HepG2 (cell line): Measurements from ENCODE around the gene UBE2E1. TPM values are rescaled to one million over a fixed set of nuclear protein-coding genes. Genes with fewer than 3 reads are reported as not detected.
A peak's percentile ranks its signal among the peaks of the same experiment; 100 is the strongest.

ENCODE experiments used
- AGO1 ChIP-seq: fragments of 200-400 bp; formaldehyde crosslinking; IDR thresholded peaks from 2 replicates; pipeline ENCODE4 v1.6.1; 2017; ENCODE audit warnings: mild to moderate bottlenecking, low read depth, low read length, moderate library complexity; ENCODE audit not compliant: poor library complexity, severe bottlenecking
- BRF2 ChIP-seq: sonication (generic); formaldehyde crosslinking; IDR thresholded peaks from 2 replicates; pipeline ENCODE4 v1.8.1; 2022; ENCODE audit warnings: mild to moderate bottlenecking, missing genetic modification reagents
- KAT8 ChIP-seq: IDR thresholded peaks from 2 replicates; pipeline ENCODE4 v1.6.1; 2016; ENCODE audit warnings: missing genetic modification reagents, missing compliant biosample characterization
- LBX2 ChIP-seq: sonication (generic); formaldehyde crosslinking; IDR thresholded peaks from 2 replicates; pipeline ENCODE4 v1.5.0; 2020; ENCODE audit warnings: missing genetic modification reagents, mild to moderate bottlenecking, borderline replicate concordance
- MTA1 ChIP-seq: sonication (generic); formaldehyde crosslinking; IDR thresholded peaks from 2 replicates; pipeline ENCODE4 v1.4.0; 2020; ENCODE audit warnings: missing genetic modification reagents, mild to moderate bottlenecking, borderline replicate concordance
- PHF20 ChIP-seq: sonication (generic); formaldehyde crosslinking; IDR thresholded peaks from 2 replicates; pipeline ENCODE4 v1.5.0; 2020; ENCODE audit warnings: mild to moderate bottlenecking, missing genetic modification reagents
- PRDM4 ChIP-seq: sonication (generic); formaldehyde crosslinking; IDR thresholded peaks from 2 replicates; pipeline ENCODE4 v1.9.0; 2021; ENCODE audit warnings: missing genetic modification reagents, borderline replicate concordance
- SMARCE1 ChIP-seq: fragments of 450-650 bp; IDR thresholded peaks from 2 replicates; pipeline ENCODE4 v1.6.1; 2017; ENCODE audit warnings: borderline replicate concordance
- SOX13 ChIP-seq, 3 experiments: fragments of 450-650 bp in 1 of 3; sonication (generic) in 1 of 3; formaldehyde crosslinking in 1 of 3; IDR thresholded peaks in 2 of 3; conservative IDR thresholded peaks in 1 of 3; 2 replicates each; pipeline versions ENCODE4 v1.5.0 to v1.6.1; 2016 to 2020; ENCODE audit warnings: antibody characterized with exemption in 1 of 3, mild to moderate bottlenecking in 1 of 3, missing compliant biosample characterization in 1 of 3, missing genetic modification reagents in 1 of 3, moderate library complexity in 1 of 3
- TFDP1 ChIP-seq: IDR thresholded peaks from 2 replicates; pipeline ENCODE4 v1.6.1; 2016; ENCODE audit warnings: missing compliant biosample characterization, missing genetic modification reagents, borderline replicate concordance
- ZBTB42 ChIP-seq: sonication (generic); formaldehyde crosslinking; IDR thresholded peaks from 2 replicates; pipeline ENCODE4 v1.5.0; 2020; ENCODE audit warnings: mild to moderate bottlenecking, missing genetic modification reagents
- ZIK1 ChIP-seq: sonication (generic); formaldehyde crosslinking; IDR thresholded peaks from 2 replicates; pipeline ENCODE4 v1.5.0; 2020; ENCODE audit warnings: mild to moderate bottlenecking, low read depth, missing genetic modification reagents, borderline replicate concordance
- ZNF18 ChIP-seq: sonication (generic); formaldehyde crosslinking; IDR thresholded peaks from 2 replicates; pipeline ENCODE4 v1.8.0; 2022; ENCODE audit warnings: mild to moderate bottlenecking, missing genetic modification reagents; ENCODE audit not compliant: insufficient replicate concordance
- ZNF530 ChIP-seq: sonication (generic); formaldehyde crosslinking; IDR thresholded peaks from 2 replicates; pipeline ENCODE4 v1.5.0; 2020; ENCODE audit warnings: low read depth, mild to moderate bottlenecking, missing genetic modification reagents
- ZNF543 ChIP-seq: sonication (generic); formaldehyde crosslinking; IDR thresholded peaks from 2 replicates; pipeline ENCODE4 v1.4.0; 2020; ENCODE audit warnings: mild to moderate bottlenecking, missing genetic modification reagents
- ZNF577 ChIP-seq: sonication (generic); formaldehyde crosslinking; IDR thresholded peaks from 2 replicates; pipeline ENCODE4 v1.4.0; 2020; ENCODE audit warnings: mild to moderate bottlenecking, low read depth, missing genetic modification reagents, borderline replicate concordance
- ZNF589 ChIP-seq: sonication (generic); formaldehyde crosslinking; conservative IDR thresholded peaks from 2 replicates; pipeline ENCODE4 v1.8.0; 2022; ENCODE audit warnings: mild to moderate bottlenecking, moderate library complexity, missing genetic modification reagents
- ZNF776 ChIP-seq: sonication (generic); formaldehyde crosslinking; IDR thresholded peaks from 2 replicates; pipeline ENCODE4 v1.4.0; 2020; ENCODE audit warnings: mild to moderate bottlenecking, missing genetic modification reagents
- ZNF784 ChIP-seq: sonication (generic); formaldehyde crosslinking; IDR thresholded peaks from 2 replicates; pipeline ENCODE4 v1.5.1; 2020; ENCODE audit warnings: missing genetic modification reagents, mild to moderate bottlenecking, borderline replicate concordance
- polyA plus RNA-seq, 8 experiments: library from polyadenylated mRNA; depleted of rRNA in 3 of 8; stranded (reverse) in 7 of 8; unstranded in 1 of 8; fragments of >200 nt; fragmentation: Illumina TruSeq in 4 of 8; extraction: Trizol in 4 of 8; gene quantifications; 2 replicates each; pipeline versions ENCODE4 v1.2.1 to v1.2.3, GENCODE V29; 2011 to 2016; ENCODE audit warnings: low read depth in 4 of 8, missing spikeins in 1 of 8, mixed read lengths in 1 of 8; ENCODE audit not compliant: insufficient read depth in 1 of 8
- total RNA-seq, 5 experiments: library from RNA; depleted of rRNA; stranded (reverse); fragments of >200 nt; fragmentation: Illumina TruSeq; extraction: Trizol; gene quantifications; 2 replicates each; pipeline ENCODE4 v1.2.3, GENCODE V29; 2016; ENCODE audit warnings: low read depth in 1 of 5

UBE2E1 gene
- total and polyA plus RNA-seq, 2 of the 13 experiments (the other 11 are each of a cell fraction or from before 2014, with no cell fraction given) = 55.4 to 61.8 TPM

- TF ChIP-seq BRF2 (CRISPR knock-in tag) (peak; percentile 72; the same call in 1 of the 2 replicates), ZNF776 (CRISPR knock-in tag) (no peak), PRDM4 (CRISPR knock-in tag) (0 out of 2 replicates have a peak, but pooled peaks have one; percentile 25), ZNF589 (CRISPR knock-in tag) (no peak), ZNF543 (peak; percentile 62; the same call in 1 of the 2 replicates), SOX13 (IDR thresholded peaks at IDR 0.05) (no peak), SOX13 (CRISPR knock-in tag; conservative IDR thresholded peaks at IDR 0.05 in 1 of 2, IDR thresholded peaks at IDR 0.05 in 1 of 2) (no peak), ZNF577 (CRISPR knock-in tag) (no peak), ZIK1 (CRISPR knock-in tag) (no peak), ZNF784 (CRISPR knock-in tag) (0 out of 2 replicates have a peak, but pooled peaks have one; percentile 14), LBX2 (CRISPR knock-in tag) (no peak), TFDP1 (CRISPR knock-in tag) (peak; percentile 63; the same call in 1 of the 2 replicates), ZNF530 (CRISPR knock-in tag) (no peak), KAT8 (peak; percentile 24; the same call in 1 of the 2 replicates), PHF20 (CRISPR knock-in tag) (no peak), ZBTB42 (CRISPR knock-in tag) (peak; percentile 52; the same call in 1 of the 2 replicates), ZNF18 (CRISPR knock-in tag) (peak; percentile 96), SMARCE1 (no peak), AGO1 (no peak), MTA1 (0 out of 2 replicates have a peak, but pooled peaks have one; percentile 10)
Measured at GRCh38 chr3:23810343-23811184, 4.8 kb downstream of the UBE2E1 start (continued).
